PFSK-1 (cell line): ENCODE data around the gene SIGLEC15.

Experiments used
- FOXP2 ChIP-seq: optimal IDR thresholded peaks from 2 replicates; pipeline ENCODE3; 2011; ENCODE audit warnings: borderline replicate concordance, control low read depth, inconsistent platforms; ENCODE audit not compliant: insufficient read depth; ENCODE audit errors: extremely low read length, extremely low read depth
- POLR2AphosphoS5 ChIP-seq: IDR thresholded peaks from 2 replicates; pipeline ENCODE4 v1.6.1; 2012; ENCODE audit warnings: low read depth, mild to moderate bottlenecking, control low read depth, low read length, moderate library complexity
- SIN3A ChIP-seq: IDR thresholded peaks from 2 replicates; pipeline ENCODE4 v1.6.1; 2012; ENCODE audit warnings: mild to moderate bottlenecking, low read length, moderate library complexity, borderline replicate concordance; ENCODE audit not compliant: insufficient read depth
- TAF1 ChIP-seq: IDR thresholded peaks from 2 replicates; pipeline ENCODE4 v1.6.1; 2012; ENCODE audit warnings: low read length, control low read depth, borderline replicate concordance; ENCODE audit not compliant: insufficient read depth
- TF ChIP-seq, protein P1 (sequence below), 2 experiments: IDR thresholded peaks; 2 replicates each; pipeline versions ENCODE4 v1.6.1 to v1.8.0; 2011 to 2012; ENCODE audit warnings: low read depth in 2 of 2, low read length in 2 of 2, control low read depth in 1 of 2, inconsistent platforms in 1 of 2, mild to moderate bottlenecking in 1 of 2, moderate library complexity in 1 of 2; ENCODE audit not compliant: insufficient read depth in 1 of 2

The SIGLEC15 gene

GRCh38 chr18:45850021-45850420 is 24.5 kb downstream of the SIGLEC15 start:
- TF ChIP-seq TAF1 (no peak), SIN3A (no peak), FOXP2 (no peak), POLR2AphosphoS5 (no peak)
- TF ChIP-seq, protein P1, sequence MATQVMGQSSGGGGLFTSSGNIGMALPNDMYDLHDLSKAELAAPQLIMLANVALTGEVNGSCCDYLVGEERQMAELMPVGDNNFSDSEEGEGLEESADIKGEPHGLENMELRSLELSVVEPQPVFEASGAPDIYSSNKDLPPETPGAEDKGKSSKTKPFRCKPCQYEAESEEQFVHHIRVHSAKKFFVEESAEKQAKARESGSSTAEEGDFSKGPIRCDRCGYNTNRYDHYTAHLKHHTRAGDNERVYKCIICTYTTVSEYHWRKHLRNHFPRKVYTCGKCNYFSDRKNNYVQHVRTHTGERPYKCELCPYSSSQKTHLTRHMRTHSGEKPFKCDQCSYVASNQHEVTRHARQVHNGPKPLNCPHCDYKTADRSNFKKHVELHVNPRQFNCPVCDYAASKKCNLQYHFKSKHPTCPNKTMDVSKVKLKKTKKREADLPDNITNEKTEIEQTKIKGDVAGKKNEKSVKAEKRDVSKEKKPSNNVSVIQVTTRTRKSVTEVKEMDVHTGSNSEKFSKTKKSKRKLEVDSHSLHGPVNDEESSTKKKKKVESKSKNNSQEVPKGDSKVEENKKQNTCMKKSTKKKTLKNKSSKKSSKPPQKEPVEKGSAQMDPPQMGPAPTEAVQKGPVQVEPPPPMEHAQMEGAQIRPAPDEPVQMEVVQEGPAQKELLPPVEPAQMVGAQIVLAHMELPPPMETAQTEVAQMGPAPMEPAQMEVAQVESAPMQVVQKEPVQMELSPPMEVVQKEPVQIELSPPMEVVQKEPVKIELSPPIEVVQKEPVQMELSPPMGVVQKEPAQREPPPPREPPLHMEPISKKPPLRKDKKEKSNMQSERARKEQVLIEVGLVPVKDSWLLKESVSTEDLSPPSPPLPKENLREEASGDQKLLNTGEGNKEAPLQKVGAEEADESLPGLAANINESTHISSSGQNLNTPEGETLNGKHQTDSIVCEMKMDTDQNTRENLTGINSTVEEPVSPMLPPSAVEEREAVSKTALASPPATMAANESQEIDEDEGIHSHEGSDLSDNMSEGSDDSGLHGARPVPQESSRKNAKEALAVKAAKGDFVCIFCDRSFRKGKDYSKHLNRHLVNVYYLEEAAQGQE (IDR thresholded peaks at IDR 0.05; ENCODE audit: insufficient read depth in 1 of 2, low read depth in 2 of 2, low read length in 2 of 2), result no peak

GRCh38 chr18:45851161-45851925 is 25.9 kb downstream of the SIGLEC15 start:
- TF ChIP-seq FOXP2, result no peak
- TF ChIP-seq, protein P1 (IDR thresholded peaks at IDR 0.05; ENCODE audit: insufficient read depth in 1 of 2, low read depth in 2 of 2, low read length in 2 of 2), result no peak
- TF ChIP-seq POLR2AphosphoS5, result no peak
- no peak for TF ChIP-seq TAF1
- no peak for TF ChIP-seq SIN3A

GRCh38 chr18:45852631-45853030 is 27.2 kb downstream of the SIGLEC15 start:
- TF ChIP-seq POLR2AphosphoS5 (no peak), TAF1 (no peak), FOXP2 (no peak), SIN3A (no peak)
- TF ChIP-seq, protein P1 (IDR thresholded peaks at IDR 0.05; ENCODE audit: insufficient read depth in 1 of 2, low read depth in 2 of 2, low read length in 2 of 2), result no peak

GRCh38 chr18:45854036-45854586 is 28.6 kb downstream of the SIGLEC15 start:
- TF ChIP-seq, protein P1 (IDR thresholded peaks at IDR 0.05; ENCODE audit: insufficient read depth in 1 of 2, low read depth in 2 of 2, low read length in 2 of 2), result no peak
- TF ChIP-seq POLR2AphosphoS5 (no peak), FOXP2 (no peak), SIN3A (no peak), TAF1 (no peak)
